Stimulated activated naive CD8-positive, alpha-beta T cell treated with anti-CD3 and anti-CD28 coated beads, Interleukin-15, Interleukin-2, amounts not matched to agents 100 U/mL and 50 U/mL, for 24 hours (primary cell): ENCODE results near the gene MAPKBP1.
"Not testable (repeated sequence)": the region's sequence is repeated elsewhere in the genome, so short reads cannot be mapped to it uniquely, and the experiment has no call there.

Experiments used
- ATAC-seq: fragments of 150-1000 bp; cut with Tn5 transposase; one replicate; pipeline ENCODE4 v1.10.0; 2021
- DNase-seq: peaks from one replicate; pipeline ENCODE4 v3.0.0; 2021

MAPKBP1 gene

DNA sequence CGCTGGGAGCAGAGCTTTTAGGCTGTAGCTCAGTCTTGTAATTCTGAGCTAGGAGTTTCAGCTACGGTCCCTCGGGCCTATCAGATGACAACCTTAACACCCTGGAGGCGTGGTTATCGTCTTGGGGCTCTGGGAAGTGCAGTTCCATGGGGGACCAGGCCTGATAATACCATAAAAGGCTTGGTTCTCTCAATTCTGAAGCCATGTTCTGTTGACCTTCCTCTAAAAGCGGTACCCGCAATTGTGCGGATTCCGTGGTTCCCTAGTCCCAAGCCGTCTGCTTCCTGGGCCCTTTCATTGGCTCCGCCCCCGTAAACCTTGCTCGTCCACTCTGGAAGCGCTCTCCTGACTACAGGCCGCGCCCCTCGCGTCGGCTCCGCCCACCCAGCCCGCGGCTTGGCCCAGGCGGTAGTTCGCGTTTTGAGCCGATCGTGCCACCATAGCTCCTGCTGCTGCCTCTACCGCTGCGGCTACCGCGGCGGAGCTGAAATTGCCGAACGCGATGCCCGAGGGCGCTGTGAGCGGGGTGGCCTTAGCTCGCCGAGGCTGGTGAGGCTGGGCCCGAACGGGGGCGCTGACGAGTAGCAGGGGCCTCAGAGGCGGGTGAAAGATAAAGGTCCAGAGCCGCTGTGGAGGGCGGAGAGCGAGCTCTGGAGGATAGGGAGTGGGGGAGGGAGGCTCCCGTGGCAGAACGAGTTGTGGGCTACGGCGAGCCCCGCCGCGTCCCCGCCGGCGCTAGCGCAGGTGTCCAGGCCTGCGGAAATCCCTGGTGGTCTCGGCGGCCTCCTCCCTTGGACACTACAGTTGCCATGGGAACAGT, at the start of gene MAPKBP1:
Gene MAPKBP1, plus strand, starts transcription at position 423 of the 820 bp plus-strand sequence. CDS start 792 bp downstream, outside the sequence.
- DNase-seq (peak; percentile 97), ATAC-seq (peak; percentile 94)

- DNase-seq: no peak
- ATAC-seq: no peak
These were observed 47.1 kb upstream of the MAPKBP1 start for GRCh38 chr15:41727143-41727542.

DNA sequence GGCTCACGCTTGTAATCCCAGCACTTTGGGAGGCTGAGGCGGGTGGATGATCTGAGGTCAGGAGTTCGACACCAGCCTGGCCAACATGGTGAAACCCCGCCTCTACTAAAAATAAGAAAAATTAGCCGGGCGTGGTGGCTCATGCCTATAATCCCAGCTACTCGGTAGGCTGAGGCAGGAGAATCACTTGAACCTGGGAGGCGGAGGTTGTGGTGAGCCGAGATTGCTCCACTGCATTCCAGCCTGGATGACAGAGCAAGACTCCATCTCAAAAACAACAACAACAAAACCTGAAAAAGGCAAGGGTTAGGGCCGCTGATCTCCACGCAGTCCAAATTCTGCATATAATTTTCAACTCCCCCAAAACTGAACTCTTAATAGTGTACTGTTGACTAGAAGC, 46.2 kb upstream of the MAPKBP1 start:
- not testable (repeated sequence) for ATAC-seq, DNase-seq

- no peak for DNase-seq
- ATAC-seq: no peak
These were observed 43.7 kb upstream of the MAPKBP1 start for GRCh38 chr15:41730543-41730942.

DNA sequence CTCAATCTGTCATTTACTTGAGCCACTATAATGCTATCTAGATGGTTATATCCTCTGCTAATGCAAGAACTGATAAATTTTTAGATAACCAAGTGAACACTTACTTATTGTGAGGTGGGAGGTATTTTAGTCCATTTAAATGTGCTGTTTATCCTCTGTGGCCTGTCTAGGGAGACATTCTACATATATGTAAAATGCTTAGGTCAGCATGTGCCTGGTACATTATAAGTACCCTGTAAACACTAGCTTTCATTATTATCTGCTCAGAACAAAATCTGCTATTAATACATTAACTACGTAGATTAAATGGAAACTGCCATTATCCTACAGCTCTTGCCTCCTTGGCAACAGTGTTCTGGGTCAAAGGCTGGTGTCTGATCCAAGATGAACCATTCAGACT, 41.8 kb upstream of the MAPKBP1 start:
- DNase-seq: no peak
- no peak for ATAC-seq

- DNase-seq (no peak), ATAC-seq (no peak)
These were observed 40.2 kb upstream of the MAPKBP1 start for GRCh38 chr15:41734079-41734478.

GRCh38 chr15:41735046-41735445, 39.2 kb upstream of the MAPKBP1 start:
- ATAC-seq (no peak), DNase-seq (no peak)

DNA sequence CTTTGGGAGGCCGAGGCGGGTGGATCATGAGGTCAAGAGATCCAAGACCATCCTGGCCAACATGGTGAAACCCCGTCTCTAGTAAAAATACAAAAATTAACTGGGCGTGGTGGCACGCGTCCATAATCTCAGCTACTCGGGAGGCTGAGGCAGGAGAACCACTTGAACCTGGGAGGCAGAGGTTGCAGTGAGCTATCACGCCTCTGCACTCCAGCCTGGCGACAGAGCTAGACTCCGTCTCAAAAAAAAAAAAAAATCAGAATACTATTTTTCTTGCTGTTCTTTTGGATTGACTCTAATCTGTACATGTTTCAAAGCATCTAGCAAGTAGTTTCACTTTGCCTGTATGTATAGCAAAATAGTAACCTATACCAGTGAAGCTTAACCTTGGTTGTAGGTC, 38.8 kb upstream of the MAPKBP1 start:
- ATAC-seq, DNase-seq: not testable (repeated sequence)

- DNase-seq (no peak), ATAC-seq (no peak)
These were observed 27.5 kb upstream of the MAPKBP1 start for GRCh38 chr15:41746802-41747201.

GRCh38 chr15:41756198-41756597, 18.1 kb upstream of the MAPKBP1 start:
- ATAC-seq: no peak
- DNase-seq: no peak

- peak; percentile 42 for DNase-seq
- ATAC-seq: no peak
These were observed 1.5 kb upstream of the MAPKBP1 start for GRCh38 chr15:41772720-41773331.

GRCh38 chr15:41773332-41773728, 954 bp upstream of the MAPKBP1 start:
- ATAC-seq: no peak
- DNase-seq: no peak

DNA sequence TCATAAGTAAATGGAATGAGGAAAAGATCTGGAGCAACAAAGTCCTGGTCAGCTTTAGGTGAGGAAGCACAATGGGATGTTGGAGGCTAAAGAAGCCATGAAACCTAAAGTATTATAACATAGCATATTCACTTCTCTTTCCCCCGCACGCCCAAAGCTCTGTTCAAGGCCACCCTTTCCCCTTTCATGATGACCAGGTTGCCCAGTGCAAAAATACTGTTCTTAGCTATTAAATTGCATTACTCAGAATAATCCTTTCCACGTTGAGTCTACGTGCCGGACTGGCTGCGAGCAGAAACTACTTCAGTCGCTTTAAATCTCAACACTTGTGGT, 589 bp upstream of the MAPKBP1 start:
- DNase-seq (no peak), ATAC-seq (no peak)

DNA sequence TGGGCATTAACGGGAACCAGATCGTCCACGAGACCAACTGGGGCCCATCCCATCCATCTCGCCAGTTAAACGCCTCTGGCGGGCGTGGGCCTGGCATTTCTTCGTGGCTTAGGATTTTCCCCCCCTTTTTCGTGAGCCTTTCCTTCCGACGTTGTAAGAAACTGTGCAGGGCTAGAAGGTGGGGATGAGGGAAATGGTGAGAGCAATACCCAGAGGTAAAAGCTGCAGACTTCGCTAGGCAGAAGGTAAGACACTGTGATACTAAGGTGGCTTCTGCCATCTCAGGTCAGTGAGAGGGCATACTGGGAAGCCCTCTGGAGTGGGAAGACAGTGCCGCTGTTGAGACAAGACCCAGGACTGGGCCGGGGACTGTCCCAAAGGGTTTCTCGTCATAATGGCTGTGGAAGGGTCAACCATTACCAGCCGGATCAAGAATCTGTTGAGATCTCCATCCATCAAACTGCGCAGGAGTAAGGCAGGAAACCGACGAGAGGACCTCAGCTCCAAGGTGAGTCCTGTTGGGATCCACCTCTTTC, 666 bp downstream of the MAPKBP1 start:
- peak; percentile 11 for DNase-seq
- no peak for ATAC-seq

GRCh38 chr15:41775651-41776050, 1.4 kb downstream of the MAPKBP1 start:
- no peak for DNase-seq

GRCh38 chr15:41777421-41777973, 3.2 kb downstream of the MAPKBP1 start:
- no peak for DNase-seq
- ATAC-seq: no peak

More at GRCh38 chr15:41775651-41776050, 1.4 kb downstream of the MAPKBP1 start:
- ATAC-seq: no peak

GRCh38 chr15:41778521-41778920, 4.2 kb downstream of the MAPKBP1 start:
- no peak for DNase-seq
- ATAC-seq: no peak

- DNase-seq (no peak), ATAC-seq (no peak)
These were observed 5.4 kb downstream of the MAPKBP1 start for GRCh38 chr15:41779662-41780157.

GRCh38 chr15:41780266-41780665, 6.0 kb downstream of the MAPKBP1 start:
- DNase-seq (no peak), ATAC-seq (no peak)

DNA sequence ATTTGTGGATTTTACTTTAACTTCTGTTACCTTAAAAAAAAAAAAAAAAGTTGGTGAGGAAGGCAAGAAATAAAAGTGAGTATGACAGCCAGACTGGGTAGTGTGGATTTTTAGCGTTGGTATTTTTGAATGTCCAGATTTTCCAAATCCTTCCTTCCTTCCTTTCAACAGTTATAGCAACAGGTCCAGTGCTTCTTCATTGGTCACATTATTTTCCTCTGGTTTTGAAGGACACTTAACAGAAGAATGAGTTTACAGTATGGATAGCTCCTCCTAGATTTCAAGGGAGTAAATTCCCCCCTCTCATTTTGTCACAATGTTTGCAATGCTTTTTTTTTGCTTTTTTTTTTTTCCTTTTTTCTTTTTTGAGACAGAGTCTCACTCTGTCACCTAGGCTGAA, 6.4 kb downstream of the MAPKBP1 start:
- DNase-seq (no peak), ATAC-seq (no peak)

GRCh38 chr15:41782371-41783282, 8.3 kb downstream of the MAPKBP1 start:
- DNase-seq (no peak), ATAC-seq (no peak)

DNA sequence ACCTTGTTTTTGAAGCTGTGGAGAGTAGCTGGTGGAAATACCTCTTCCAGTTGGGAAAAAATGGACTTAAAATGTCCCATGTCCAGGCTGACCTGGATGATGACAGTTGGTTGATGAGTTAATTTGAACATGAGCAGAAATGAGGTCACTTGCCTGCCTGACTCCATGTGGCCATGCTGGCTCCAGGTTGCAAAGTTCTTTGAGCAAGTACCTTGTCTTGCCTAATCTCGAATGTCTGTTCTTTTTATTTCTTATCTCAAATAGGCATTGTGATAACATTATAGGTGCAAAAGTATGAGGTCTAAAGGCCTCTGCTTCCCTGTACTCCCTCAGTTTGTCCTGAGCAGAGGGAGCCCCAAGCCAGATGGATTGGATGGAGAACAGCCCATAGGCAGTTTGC, 9.0 kb downstream of the MAPKBP1 start:
- no peak for DNase-seq
- ATAC-seq: no peak
